SK-N-SH (cell line): ENCODE results near the gene CYP26A1.

Source experiments
- CTCF ChIP-seq: fragments of 200-600 bp; sonication (generic); IDR thresholded peaks from 2 replicates; pipeline ENCODE4 v1.6.1; 2017; ENCODE audit warnings: antibody characterized with exemption, mild to moderate bottlenecking, moderate library complexity
- EP300 ChIP-seq, 2 experiments: IDR thresholded peaks; 2 replicates each; pipeline versions ENCODE4 v1.4.0 to v1.6.1; 2012; ENCODE audit warnings: borderline replicate concordance in 1 of 2, low read depth in 1 of 2, low read length in 1 of 2
- EZH2phosphoT487 ChIP-seq: fragments of 200-600 bp; sonication (generic); IDR thresholded peaks from 2 replicates; pipeline ENCODE4 v1.6.1; 2017; ENCODE audit warnings: low read depth, mixed run types, mild to moderate bottlenecking, antibody characterized with exemption, moderate library complexity, borderline replicate concordance
- GABPA ChIP-seq: IDR thresholded peaks from 2 replicates; pipeline ENCODE4 v1.4.0; 2012; ENCODE audit warnings: low read depth, mild to moderate bottlenecking
- JUND ChIP-seq: IDR thresholded peaks from 2 replicates; pipeline ENCODE4 v1.4.0; 2012
- NFIC ChIP-seq: IDR thresholded peaks from 2 replicates; pipeline ENCODE4 v1.4.0; 2012; ENCODE audit warnings: borderline replicate concordance
- POLR2AphosphoS5 ChIP-seq: IDR thresholded peaks from 2 replicates; pipeline ENCODE4 v1.6.1; 2012; ENCODE audit warnings: low read depth, low read length
- RAD21 ChIP-seq: IDR thresholded peaks from 2 replicates; pipeline ENCODE4 v1.6.1; 2012; ENCODE audit warnings: mild to moderate bottlenecking, low read length
- REST ChIP-seq: IDR thresholded peaks from 2 replicates; pipeline ENCODE4 v1.6.1; 2012; ENCODE audit warnings: mild to moderate bottlenecking, low read depth, low read length, moderate library complexity

GRCh38 chr10:93058139-93058538, 15.6 kb upstream of the CYP26A1 start:
- no peak for TF ChIP-seq REST
- TF ChIP-seq NFIC, result no peak
- no peak for TF ChIP-seq CTCF
- TF ChIP-seq JUND, result no peak
- TF ChIP-seq EP300 (IDR thresholded peaks at IDR 0.05; ENCODE audit: borderline replicate concordance in 1 of 2, low read depth in 1 of 2, low read length in 1 of 2), result no peak
- TF ChIP-seq POLR2AphosphoS5, result no peak
- no peak for TF ChIP-seq EZH2phosphoT487
- TF ChIP-seq GABPA, result no peak
- no peak for TF ChIP-seq RAD21
